ENCODE results near the gene GRM7. TPM values are rescaled to one million over a fixed set of nuclear protein-coding genes. Genes with fewer than 3 reads are reported as not detected.

Gene GRM7
- total RNA-seq, 2 donors from 2014 or later, result 0.96 to 1.5 TPM

GRCh38 chr3:7305561-7305960, 444.6 kb downstream of the GRM7 start:
- intact Hi-C loops (cut with DNase I), result no loop called here
- Histone ChIP-seq H3K4me3 (no peak overlapping the region), H3K9me3 (no peaks in the 10 kb centered on the region), H3K36me3 (no peaks in the 10 kb centered on the region), H3K27me3 (replicated peaks; ENCODE audit: insufficient read depth) (peaks cover 3% of the 10 kb centered on the region), H3K4me1 (replicated peaks) (no peaks in the 10 kb centered on the region), H3K27ac (no peak overlapping the region)
- 100% methylated on average over 1 of the region's 1 CpG for WGBS
- TF ChIP-seq POLR2AphosphoS5 (IDR thresholded peaks at IDR 0.05), result no peak
- TF ChIP-seq POLR2A (IDR thresholded peaks at IDR 0.05), result no peak
- no peak for TF ChIP-seq CTCF (IDR thresholded peaks at IDR 0.05)
- DNase-seq (ENCODE audit: low spot score), result no peak

- DNase-seq (ENCODE audit: low spot score), result no peak
- 83% methylated on average over 3 of the region's 3 CpGs for WGBS
- Histone ChIP-seq H3K27ac (no peak overlapping the region), H3K4me1 (replicated peaks) (no peaks in the 10 kb centered on the region), H3K9me3 (no peaks in the 10 kb centered on the region), H3K27me3 (replicated peaks; ENCODE audit: insufficient read depth) (peaks cover 3% of the 10 kb centered on the region), H3K4me3 (no peak overlapping the region), H3K36me3 (no peaks in the 10 kb centered on the region)
- intact Hi-C loops (cut with DNase I), result no loop called here
- no peak for TF ChIP-seq POLR2A (IDR thresholded peaks at IDR 0.05)
- TF ChIP-seq POLR2AphosphoS5 (IDR thresholded peaks at IDR 0.05), result no peak
- TF ChIP-seq CTCF (IDR thresholded peaks at IDR 0.05), result no peak
These were observed 446.0 kb downstream of the GRM7 start for GRCh38 chr3:7306901-7307300.

GRCh38 chr3:7307410-7307809, 446.5 kb downstream of the GRM7 start:
- TF ChIP-seq POLR2AphosphoS5 (IDR thresholded peaks at IDR 0.05) (no peak), POLR2A (IDR thresholded peaks at IDR 0.05) (no peak), CTCF (IDR thresholded peaks at IDR 0.05) (no peak)
- WGBS, result 75% methylated on average over 2 of the region's 2 CpGs
- no peak for DNase-seq (ENCODE audit: low spot score)
- H3K36me3 ChIP-seq, result no peaks in the 10 kb centered on the region
- H3K27ac ChIP-seq, result no peak overlapping the region
- H3K4me1 ChIP-seq (replicated peaks), result no peaks in the 10 kb centered on the region
- intact Hi-C loops (cut with DNase I), result no loop called here
- H3K9me3 ChIP-seq, result no peaks in the 10 kb centered on the region
- peaks cover 3% of the 10 kb centered on the region for H3K27me3 ChIP-seq (replicated peaks; ENCODE audit: insufficient read depth)
- no peak overlapping the region for H3K4me3 ChIP-seq

GRCh38 chr3:7309641-7310102, 448.8 kb downstream of the GRM7 start:
- WGBS, result 0% methylated on average over 3 of the region's 3 CpGs
- Histone ChIP-seq H3K27ac (no peak overlapping the region), H3K4me1 (replicated peaks) (no peaks in the 10 kb centered on the region), H3K36me3 (no peaks in the 10 kb centered on the region), H3K9me3 (no peaks in the 10 kb centered on the region), H3K27me3 (replicated peaks; ENCODE audit: insufficient read depth) (no peaks in the 10 kb centered on the region), H3K4me3 (no peak overlapping the region)
- intact Hi-C loops (cut with DNase I), result loop anchor here (5.0 kb wide), 1 partner anchor 73 kb away; no protein-coding TSS in a partner anchor
- DNase-seq (ENCODE audit: low spot score), result peak; percentile 75
- no peak for TF ChIP-seq CTCF (IDR thresholded peaks at IDR 0.05)
- no peak for TF ChIP-seq POLR2A (IDR thresholded peaks at IDR 0.05)
- peak; percentile 78 for TF ChIP-seq POLR2AphosphoS5 (IDR thresholded peaks at IDR 0.05)

GRCh38 chr3:7315037-7315436, 454.1 kb downstream of the GRM7 start:
- no peaks in the 10 kb centered on the region for H3K9me3 ChIP-seq
- no peak for TF ChIP-seq POLR2AphosphoS5 (IDR thresholded peaks at IDR 0.05)
- no peak for TF ChIP-seq CTCF (IDR thresholded peaks at IDR 0.05)
- no peak for TF ChIP-seq POLR2A (IDR thresholded peaks at IDR 0.05)
- no peaks in the 10 kb centered on the region for H3K36me3 ChIP-seq
- intact Hi-C loops (cut with DNase I), result no loop called here
- no peak for DNase-seq (ENCODE audit: low spot score)
- H3K4me1 ChIP-seq (replicated peaks), result no peaks in the 10 kb centered on the region
- no peak overlapping the region for H3K4me3 ChIP-seq
- WGBS, result 89% methylated on average over 1 of the region's 1 CpG
- no peaks in the 10 kb centered on the region for H3K27me3 ChIP-seq (replicated peaks; ENCODE audit: insufficient read depth)
- H3K27ac ChIP-seq, result no peak overlapping the region
